Mesothelial cell of epicardium (in vitro differentiated cells): ENCODE data around the gene CD2BP2. TPM values are rescaled to one million over a fixed set of nuclear protein-coding genes. Genes with fewer than 3 reads are reported as not detected.
A peak's percentile ranks its signal among the peaks of the same experiment; 100 is the strongest.

ENCODE experiments used
- DNase-seq, 2 experiments: peaks; one replicate each; pipeline ENCODE4 v3.0.0; 2021; ENCODE audit warnings: low spot score in 2 of 2; ENCODE audit not compliant: unreplicated experiment in 2 of 2
- H3K27ac Mint-ChIP-seq: 2 replicates; pipeline ENCODE4 v1.8.0; 2021; ENCODE audit warnings: mixed read lengths
- H3K27me3 Mint-ChIP-seq: 2 replicates; pipeline ENCODE4 v1.8.0; 2021; ENCODE audit warnings: low read depth, mixed read lengths
- H3K36me3 Mint-ChIP-seq: 2 replicates; pipeline ENCODE4 v1.8.0; 2021; ENCODE audit warnings: mixed read lengths
- H3K4me1 Mint-ChIP-seq: 2 replicates; pipeline ENCODE4 v1.8.0; 2021; ENCODE audit warnings: mixed read lengths
- H3K4me3 Mint-ChIP-seq: 2 replicates; pipeline ENCODE4 v1.8.0; 2021; ENCODE audit warnings: mild to moderate bottlenecking, moderate library complexity, mixed read lengths
- H3K9me3 Mint-ChIP-seq: 2 replicates; pipeline ENCODE4 v1.8.0; 2021; ENCODE audit warnings: mixed read lengths
- total RNA-seq: library from RNA; stranded (reverse); gene quantifications from 3 replicates; pipeline ENCODE4 v1.2.1, GENCODE V29; 2021
- TF ChIP-seq, protein P1 (sequence below): fragments of 200-600 bp; sonication (generic); IDR thresholded peaks from one replicate; pipeline ENCODE4 v1.5.0; 2021; ENCODE audit warnings: antibody characterized with exemption; ENCODE audit not compliant: unreplicated experiment

CD2BP2 gene
- total RNA-seq, 1 donor from 2014 or later, result 63.9 TPM

DNA sequence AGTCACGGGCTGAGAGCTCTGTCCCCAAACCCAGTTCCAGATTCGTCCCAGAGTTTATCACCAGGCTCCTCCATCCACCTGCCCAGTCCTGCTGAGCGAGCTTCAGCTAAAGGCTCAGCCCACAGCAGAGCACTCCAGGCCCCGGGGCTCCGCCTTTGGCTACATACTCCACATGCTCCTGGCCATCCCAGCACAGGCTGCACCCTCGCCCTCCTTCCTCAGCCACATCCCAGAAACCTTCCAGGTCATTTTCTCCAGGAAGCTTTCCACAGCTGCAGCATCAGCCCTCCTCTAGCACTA, 4.7 kb upstream of the CD2BP2 start:
- Mint-ChIP-seq H3K4me3 (no peak overlapping the region), H3K9me3 (no peaks in the 10 kb centered on the region), H3K27ac (no peak overlapping the region), H3K27me3 (no peaks in the 10 kb centered on the region), H3K36me3 (peaks cover 19% of the 10 kb centered on the region), H3K4me1 (peaks cover 8% of the 10 kb centered on the region)
- TF ChIP-seq, protein P1, sequence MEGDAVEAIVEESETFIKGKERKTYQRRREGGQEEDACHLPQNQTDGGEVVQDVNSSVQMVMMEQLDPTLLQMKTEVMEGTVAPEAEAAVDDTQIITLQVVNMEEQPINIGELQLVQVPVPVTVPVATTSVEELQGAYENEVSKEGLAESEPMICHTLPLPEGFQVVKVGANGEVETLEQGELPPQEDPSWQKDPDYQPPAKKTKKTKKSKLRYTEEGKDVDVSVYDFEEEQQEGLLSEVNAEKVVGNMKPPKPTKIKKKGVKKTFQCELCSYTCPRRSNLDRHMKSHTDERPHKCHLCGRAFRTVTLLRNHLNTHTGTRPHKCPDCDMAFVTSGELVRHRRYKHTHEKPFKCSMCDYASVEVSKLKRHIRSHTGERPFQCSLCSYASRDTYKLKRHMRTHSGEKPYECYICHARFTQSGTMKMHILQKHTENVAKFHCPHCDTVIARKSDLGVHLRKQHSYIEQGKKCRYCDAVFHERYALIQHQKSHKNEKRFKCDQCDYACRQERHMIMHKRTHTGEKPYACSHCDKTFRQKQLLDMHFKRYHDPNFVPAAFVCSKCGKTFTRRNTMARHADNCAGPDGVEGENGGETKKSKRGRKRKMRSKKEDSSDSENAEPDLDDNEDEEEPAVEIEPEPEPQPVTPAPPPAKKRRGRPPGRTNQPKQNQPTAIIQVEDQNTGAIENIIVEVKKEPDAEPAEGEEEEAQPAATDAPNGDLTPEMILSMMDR, result no peak
- DNase-seq, result no peak

GRCh38 chr16:30358990-30359870, 4.1 kb upstream of the CD2BP2 start:
- H3K27ac Mint-ChIP-seq, result no peak overlapping the region
- peaks cover 12% of the 10 kb centered on the region for H3K4me1 Mint-ChIP-seq
- H3K27me3 Mint-ChIP-seq, result no peaks in the 10 kb centered on the region
- TF ChIP-seq, protein P1, result no peak
- H3K36me3 Mint-ChIP-seq, result peaks cover 22% of the 10 kb centered on the region
- no peak for DNase-seq
- H3K9me3 Mint-ChIP-seq, result no peaks in the 10 kb centered on the region
- no peak overlapping the region for H3K4me3 Mint-ChIP-seq

DNA sequence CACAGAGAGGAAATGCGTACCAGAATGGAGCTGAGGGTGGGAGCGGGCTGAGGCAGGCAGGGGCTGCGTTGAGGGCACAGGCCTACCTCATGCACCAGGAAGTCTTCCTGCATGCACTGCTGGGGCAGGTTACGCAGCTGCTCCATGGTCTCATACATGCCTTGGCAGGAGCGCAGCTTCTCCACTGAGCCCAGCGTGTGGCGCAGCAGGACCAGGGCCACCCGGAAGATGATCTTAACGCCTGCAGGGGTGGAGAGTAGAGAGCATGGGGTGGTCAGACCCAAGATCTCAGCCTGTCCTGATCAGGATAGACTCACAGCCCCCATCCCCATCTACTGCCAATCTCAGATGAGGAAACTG, 3.4 kb upstream of the CD2BP2 start:
- Mint-ChIP-seq H3K27me3 (no peaks in the 10 kb centered on the region), H3K36me3 (peaks cover 21% of the 10 kb centered on the region), H3K9me3 (no peaks in the 10 kb centered on the region), H3K4me3 (no peak overlapping the region), H3K4me1 (peaks cover 17% of the 10 kb centered on the region), H3K27ac (no peak overlapping the region)
- no peak for DNase-seq
- TF ChIP-seq, protein P1, result no peak

DNA sequence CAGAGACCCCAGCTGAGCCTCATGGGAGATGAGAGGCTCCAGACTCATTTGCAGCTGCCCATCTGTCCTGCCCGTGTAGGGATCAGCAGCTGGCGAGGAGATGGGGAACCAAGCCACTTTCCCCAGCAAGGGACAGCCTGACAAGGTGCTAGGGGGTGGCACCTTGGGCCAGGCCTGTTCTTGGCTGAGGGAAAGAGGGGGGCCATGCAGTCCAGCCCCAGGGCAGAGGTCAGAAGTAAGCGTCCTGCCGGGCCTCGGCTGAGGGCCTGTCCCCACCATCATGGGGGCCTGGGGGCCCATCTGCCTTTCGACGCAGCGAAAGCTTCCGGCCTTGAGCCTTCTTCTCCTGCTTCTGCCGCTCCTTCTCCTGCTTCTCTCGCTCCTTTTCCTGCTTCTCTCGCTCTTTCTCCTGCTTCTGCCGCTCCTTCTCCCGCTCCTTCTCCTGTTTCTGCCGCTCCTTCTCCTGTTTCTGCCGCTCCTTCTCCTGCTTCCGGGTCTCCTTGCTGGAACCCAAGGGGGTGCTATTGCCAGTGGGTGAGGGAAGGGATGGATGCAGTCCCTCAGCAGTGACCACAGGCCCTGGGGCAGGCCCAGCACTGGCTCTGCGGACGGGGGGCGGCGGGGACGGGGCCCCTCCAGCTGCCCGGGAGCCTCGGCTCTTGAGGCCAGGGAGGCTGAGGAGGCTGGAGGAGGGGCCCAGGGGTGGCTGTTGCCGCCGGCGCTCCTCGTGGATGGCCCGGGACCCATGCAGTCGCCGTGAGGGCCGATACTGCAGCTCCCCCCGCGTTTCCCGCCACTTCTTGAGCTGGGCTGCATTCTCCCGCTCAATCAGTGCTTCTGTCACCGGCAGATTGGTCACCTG, 2.8 kb upstream of the CD2BP2 start:
- H3K4me3 Mint-ChIP-seq, result no peak overlapping the region
- peaks cover 15% of the 10 kb centered on the region for H3K36me3 Mint-ChIP-seq
- TF ChIP-seq, protein P1, result no peak
- no peak for DNase-seq
- H3K27ac Mint-ChIP-seq, result no peak overlapping the region
- peaks cover 17% of the 10 kb centered on the region for H3K4me1 Mint-ChIP-seq
- no peaks in the 10 kb centered on the region for H3K27me3 Mint-ChIP-seq
- H3K9me3 Mint-ChIP-seq, result no peaks in the 10 kb centered on the region

DNA sequence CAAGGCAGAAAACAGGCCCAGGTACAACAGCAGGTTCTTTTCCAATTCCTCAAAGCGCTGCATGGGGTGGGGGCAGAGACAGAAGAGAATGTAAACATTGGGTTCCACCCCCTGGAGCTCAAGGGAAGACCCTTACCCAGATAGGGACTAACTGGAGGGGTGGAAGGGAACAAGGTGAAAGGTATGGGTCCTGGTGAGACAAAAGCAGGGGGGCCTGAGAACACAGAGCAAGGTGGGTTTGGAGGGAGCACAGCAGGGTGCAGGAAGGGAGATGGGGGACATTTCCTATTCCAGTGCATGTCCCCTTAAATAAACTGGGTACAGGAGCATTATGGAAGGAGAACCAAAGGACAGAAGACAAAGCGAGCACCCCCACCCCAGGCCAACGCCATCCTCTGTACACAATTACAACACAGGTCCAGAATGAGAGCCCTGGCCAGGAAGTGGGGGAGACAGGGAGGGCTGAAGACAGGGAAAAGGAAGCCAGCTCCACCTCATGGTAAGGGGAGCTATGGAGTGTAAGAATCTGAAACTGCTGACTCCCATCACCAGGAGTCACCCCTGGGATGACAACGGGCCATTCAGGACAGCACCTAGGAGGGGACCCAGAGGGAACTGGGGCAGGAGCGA, 2.1 kb upstream of the CD2BP2 start:
- Mint-ChIP-seq H3K9me3 (no peaks in the 10 kb centered on the region), H3K4me1 (peaks cover 17% of the 10 kb centered on the region), H3K27me3 (no peaks in the 10 kb centered on the region), H3K27ac (peak overlapping the region; percentile 73), H3K36me3 (peaks cover 12% of the 10 kb centered on the region), H3K4me3 (no peak overlapping the region)
- no peak for DNase-seq
- TF ChIP-seq, protein P1, result no peak
